ENCODE results near the gene BBOX1. TPM values are rescaled to one million over a fixed set of nuclear protein-coding genes. Genes with fewer than 3 reads are reported as not detected.

Gene BBOX1
- total RNA-seq, 1 experiment from 2014 or later = not detected

- Histone ChIP-seq H3K9me2 (ENCODE audit: insufficient read depth) (no peaks in the 10 kb centered on the region), H3K9me3 (ENCODE audit: insufficient read depth, low read depth) (0 out of 2 replicates have a peak, but pooled peaks cover 3% of the 10 kb centered on the region), H3K4me2 (no peak overlapping the region), H3K79me2 (ENCODE audit: low read depth) (no peaks in the 10 kb centered on the region), H3K27ac (no peak overlapping the region), H4K20me1 (ENCODE audit: insufficient read depth) (no peaks in the 10 kb centered on the region), H3K27me3 (ENCODE audit: insufficient read depth, low read depth) (no peaks in the 10 kb centered on the region), H3K4me3 (no peak overlapping the region), H2AFZ (no peak overlapping the region), H3F3A (ENCODE audit: insufficient read depth, low read depth) (no peaks in the 10 kb centered on the region), H3K36me3 (ENCODE audit: low read depth) (no peaks in the 10 kb centered on the region), H3K4me1 (replicated peaks; ENCODE audit: insufficient read depth) (no peaks in the 10 kb centered on the region)
- TF ChIP-seq EZH2 (IDR thresholded peaks at IDR 0.05; ENCODE audit: low read depth) (no peak), CTCF (conservative IDR thresholded peaks at IDR 0.05) (no peak)
- CTCF ChIA-PET = no interaction called here
- no peak for DNase-seq
- POLR2A ChIA-PET (ENCODE audit: unreplicated experiment) = no interaction called here
- BruUV-seq (replicated peaks) = no TSS peak
- intact Hi-C loops (cut with micrococcal nuclease; ENCODE audit: unreplicated experiment) = no loop called here
These were observed 43.9 kb downstream of the BBOX1 start for GRCh38 chr11:27084518-27084917.

GRCh38 chr11:27085111-27085510 is 44.5 kb downstream of the BBOX1 start:
- H3K27ac ChIP-seq = no peak overlapping the region

GRCh38 chr11:27085605-27086004 is 45.0 kb downstream of the BBOX1 start:
- BruUV-seq (replicated peaks) = no TSS peak
- no peak for DNase-seq
- H3K27me3 ChIP-seq (ENCODE audit: insufficient read depth, low read depth) = no peaks in the 10 kb centered on the region
- H4K20me1 ChIP-seq (ENCODE audit: insufficient read depth) = no peaks in the 10 kb centered on the region
- no peaks in the 10 kb centered on the region for H3F3A ChIP-seq (ENCODE audit: insufficient read depth, low read depth)
- 0 out of 2 replicates have a peak, but pooled peaks cover 7% of the 10 kb centered on the region for H3K9me3 ChIP-seq (ENCODE audit: insufficient read depth, low read depth)
- H3K9me2 ChIP-seq (ENCODE audit: insufficient read depth) = no peaks in the 10 kb centered on the region
- no peaks in the 10 kb centered on the region for H3K79me2 ChIP-seq (ENCODE audit: low read depth)
- H2AFZ ChIP-seq = no peak overlapping the region
- CTCF ChIA-PET = no interaction called here
- no peaks in the 10 kb centered on the region for H3K4me1 ChIP-seq (replicated peaks; ENCODE audit: insufficient read depth)
- no peaks in the 10 kb centered on the region for H3K36me3 ChIP-seq (ENCODE audit: low read depth)
- intact Hi-C loops (cut with micrococcal nuclease; ENCODE audit: unreplicated experiment) = no loop called here
- no peak overlapping the region for H3K4me3 ChIP-seq
- no peak overlapping the region for H3K4me2 ChIP-seq
- POLR2A ChIA-PET (ENCODE audit: unreplicated experiment) = no interaction called here
- TF ChIP-seq EZH2 (IDR thresholded peaks at IDR 0.05; ENCODE audit: low read depth) = no peak
- no peak for TF ChIP-seq CTCF (conservative IDR thresholded peaks at IDR 0.05)
- H3K27ac ChIP-seq = no peak overlapping the region

More at GRCh38 chr11:27085111-27085510, 44.5 kb downstream of the BBOX1 start:
- TF ChIP-seq CTCF (conservative IDR thresholded peaks at IDR 0.05) (no peak), EZH2 (IDR thresholded peaks at IDR 0.05; ENCODE audit: low read depth) (no peak)
- Histone ChIP-seq H3K27me3 (ENCODE audit: insufficient read depth, low read depth) (no peaks in the 10 kb centered on the region), H3K4me3 (no peak overlapping the region), H3F3A (ENCODE audit: insufficient read depth, low read depth) (no peaks in the 10 kb centered on the region), H2AFZ (no peak overlapping the region), H3K79me2 (ENCODE audit: low read depth) (no peaks in the 10 kb centered on the region), H3K9me3 (ENCODE audit: insufficient read depth, low read depth) (0 out of 2 replicates have a peak, but pooled peaks cover 7% of the 10 kb centered on the region), H4K20me1 (ENCODE audit: insufficient read depth) (no peaks in the 10 kb centered on the region), H3K4me2 (no peak overlapping the region), H3K36me3 (ENCODE audit: low read depth) (no peaks in the 10 kb centered on the region), H3K9me2 (ENCODE audit: insufficient read depth) (no peaks in the 10 kb centered on the region), H3K4me1 (replicated peaks; ENCODE audit: insufficient read depth) (no peaks in the 10 kb centered on the region)
- ChIA-PET POLR2A (ENCODE audit: unreplicated experiment) (no interaction called here), CTCF (no interaction called here)
- intact Hi-C loops (cut with micrococcal nuclease; ENCODE audit: unreplicated experiment) = no loop called here
- BruUV-seq (replicated peaks) = no TSS peak
- no peak for DNase-seq
